ENCODE measurements around the gene OSER1. TPM values are rescaled to one million over a fixed set of nuclear protein-coding genes. Genes with fewer than 3 reads are reported as not detected.
A peak's percentile ranks its signal among the peaks of the same experiment; 100 is the strongest.
"Not testable (repeated sequence)": the region's sequence is repeated elsewhere in the genome, so short reads cannot be mapped to it uniquely, and the experiment has no call there.

Gene OSER1
- total RNA-seq (2014; rRNA removed; shearing (Covaris generic)): 39.2 and 42.6 TPM in 2 replicates
- polyA plus RNA-seq (2015; cell fraction: cytosol; rRNA removed): 34.8 and 37.4 TPM in 2 replicates
- 50.9 and 51.4 TPM in 2 replicates for polyA plus RNA-seq (2015; cell fraction: nucleus; rRNA removed)

DNA sequence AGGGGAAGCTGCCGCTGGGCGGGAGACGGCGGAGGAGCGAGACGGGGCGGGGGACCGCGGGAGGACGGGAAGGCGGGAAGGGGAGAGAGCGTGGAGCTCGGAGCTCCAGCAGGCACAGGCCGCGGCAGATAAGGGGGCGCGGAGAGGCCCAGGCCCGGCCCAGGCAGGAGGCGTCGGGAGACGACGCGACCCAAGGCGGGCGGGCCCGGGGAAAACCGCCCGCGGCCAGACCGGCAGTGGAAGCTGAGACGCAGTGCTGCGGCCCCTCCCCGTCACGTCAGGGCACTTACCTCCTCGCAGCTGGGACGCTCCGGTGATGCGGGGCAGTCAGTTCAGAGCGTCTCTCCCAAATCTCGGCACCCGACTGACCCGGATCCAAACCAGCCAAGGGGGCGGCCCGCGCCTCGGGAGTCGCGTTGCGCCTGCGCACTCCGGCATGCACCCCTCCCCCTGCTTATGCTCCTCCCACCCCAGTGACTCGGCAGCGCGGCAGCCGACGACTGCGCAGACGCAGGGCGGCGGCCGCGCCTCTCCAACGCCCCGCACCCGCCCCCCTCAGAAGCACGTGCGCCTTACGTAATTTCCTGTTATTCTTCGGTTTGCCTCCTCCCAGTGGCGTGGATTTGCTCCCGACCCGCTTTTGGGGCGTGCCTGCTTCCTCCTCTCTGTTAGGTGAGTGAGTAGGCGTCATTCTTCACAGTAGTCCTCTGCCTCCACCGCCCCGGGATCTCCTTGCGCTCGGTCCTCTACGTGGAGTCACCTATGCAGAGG, at the start of gene OSER1:
Gene OSER1 (minus strand): TSS at position 366 of the 771 bp plus-strand sequence. CDS start 3,814 bp downstream, outside the sequence.
- DNase-seq (ENCODE audit: low read depth): peak; percentile 97

GRCh38 chr20:44258226-44258890, 47.8 kb upstream of the OSER1 start:
- DNase-seq (ENCODE audit: low read depth): no peak

DNA sequence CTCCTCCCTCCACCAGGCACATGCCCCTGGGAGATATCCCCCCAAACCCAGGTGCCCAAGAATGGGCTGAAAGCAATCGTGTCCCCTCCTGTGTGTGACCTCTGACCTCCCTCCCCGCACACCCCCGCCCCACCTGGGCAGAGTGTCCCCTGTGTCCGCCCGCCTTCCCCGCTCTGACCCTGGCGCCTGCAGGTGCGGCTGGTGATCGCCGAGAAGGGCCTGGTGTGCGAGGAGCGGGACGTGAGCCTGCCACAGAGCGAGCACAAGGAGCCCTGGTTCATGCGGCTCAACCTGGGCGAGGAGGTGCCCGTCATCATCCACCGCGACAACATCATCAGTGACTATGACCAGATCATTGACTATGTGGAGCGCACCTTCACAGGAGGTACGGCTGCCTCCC, 46.4 kb upstream of the OSER1 start:
- DNase-seq (ENCODE audit: low read depth): no peak

DNA sequence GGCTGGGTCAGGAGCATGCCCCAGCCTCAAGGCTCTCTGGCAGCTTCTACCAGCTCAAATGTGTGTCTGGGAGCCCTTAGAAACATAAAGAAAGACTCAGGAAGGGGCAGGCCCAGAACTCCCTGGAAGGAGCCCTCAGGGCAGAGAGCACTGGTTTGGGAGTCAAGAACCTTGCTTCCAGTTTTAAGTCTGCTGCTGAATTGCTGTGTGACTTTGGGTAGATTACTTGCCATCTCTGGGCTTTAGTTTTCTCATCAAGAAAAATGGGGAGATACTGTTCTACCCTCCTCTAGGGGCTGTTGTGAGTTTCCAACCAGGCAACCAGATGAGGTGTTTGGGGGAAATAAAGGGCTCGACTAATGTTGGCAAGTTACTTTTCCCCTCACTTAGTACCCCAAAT, 45.4 kb upstream of the OSER1 start:
- no peak for DNase-seq (ENCODE audit: low read depth)

GRCh38 chr20:44254073-44254472, 43.5 kb upstream of the OSER1 start:
- DNase-seq (ENCODE audit: low read depth): no peak

DNA sequence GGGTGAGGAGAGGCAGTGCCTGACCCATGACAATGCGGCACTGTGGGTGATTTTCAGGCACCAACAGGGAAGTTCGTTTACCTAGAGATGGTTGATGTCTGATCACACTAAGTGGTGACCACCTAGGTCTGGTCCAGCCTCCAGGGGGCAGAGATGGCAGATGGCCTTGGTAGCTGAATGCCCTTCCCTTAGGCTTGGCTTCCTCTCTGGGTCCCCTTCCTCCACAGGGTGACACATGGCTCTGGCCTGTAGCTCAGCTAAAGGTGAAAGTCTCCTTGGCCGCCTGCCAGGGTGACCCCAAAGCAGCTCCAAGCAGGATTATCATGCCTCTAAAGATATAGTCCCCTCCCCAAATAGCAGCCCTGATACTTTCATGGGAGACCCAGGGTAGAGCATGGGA, 43.0 kb upstream of the OSER1 start:
- DNase-seq (ENCODE audit: low read depth): no peak

DNA sequence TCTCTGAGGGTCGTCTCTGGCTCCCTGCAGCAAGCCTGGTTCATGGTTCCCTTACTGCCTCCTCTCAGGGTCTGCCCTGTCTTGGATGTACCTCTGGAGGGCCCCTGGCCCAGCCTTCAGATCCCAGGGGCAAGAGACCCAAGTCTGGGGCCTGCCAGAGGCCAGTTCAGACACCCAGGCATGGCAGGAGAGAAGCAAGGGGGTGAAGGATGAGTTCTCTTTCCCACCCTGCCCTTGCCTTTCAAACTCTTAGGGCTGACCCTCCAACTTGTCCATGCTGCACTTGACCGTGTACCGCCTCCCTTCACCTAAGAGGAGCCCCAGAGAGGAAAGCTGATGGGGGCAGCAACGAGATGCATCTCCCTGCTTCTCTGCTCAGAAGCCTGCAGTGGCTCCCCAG, 40.7 kb upstream of the OSER1 start:
- no peak for DNase-seq (ENCODE audit: low read depth)

- DNase-seq (ENCODE audit: low read depth): no peak
Measured at GRCh38 chr20:44248410-44248759, 37.8 kb upstream of the OSER1 start.

DNA sequence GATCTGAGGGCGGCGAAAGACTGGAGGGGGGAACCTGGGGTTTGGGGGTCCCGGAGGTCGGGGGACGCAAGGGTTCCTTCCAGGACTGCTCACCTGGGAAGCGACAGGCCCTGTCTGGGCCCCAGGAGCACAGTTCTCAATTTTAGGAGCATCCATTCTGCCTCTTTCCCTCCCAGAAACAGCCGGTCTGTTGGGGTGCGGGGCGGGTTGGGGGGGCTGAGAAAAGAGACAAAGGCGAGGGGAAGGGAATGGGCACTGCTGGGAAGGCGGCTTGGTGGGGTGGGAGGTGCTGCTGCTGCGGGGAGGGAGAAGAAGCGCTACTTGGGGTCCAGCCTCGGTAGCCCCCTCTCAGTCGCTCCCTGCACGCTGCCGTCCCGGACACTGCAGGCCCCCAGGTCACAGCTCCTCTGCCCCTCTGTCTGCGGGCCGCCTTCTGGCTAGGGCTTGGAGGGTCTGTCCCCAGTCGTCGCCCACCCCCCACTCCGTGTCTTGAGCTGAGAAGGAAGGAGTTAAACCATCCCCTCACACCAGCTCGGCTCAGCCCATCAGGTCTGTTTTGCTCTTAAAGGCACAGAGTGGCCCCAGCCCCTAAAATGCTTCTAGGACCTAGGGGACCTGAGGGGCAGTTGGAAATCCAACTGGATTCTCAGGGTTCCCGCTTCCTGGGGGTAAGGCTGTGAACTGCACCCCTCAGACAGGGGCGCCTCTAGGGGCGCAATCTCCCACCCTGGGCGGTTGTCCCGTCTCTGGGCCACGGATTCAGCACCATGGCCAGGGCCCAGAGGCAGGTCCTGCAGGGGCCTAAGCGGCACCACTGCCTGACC, 37.2 kb upstream of the OSER1 start:
- peak; percentile 15 for DNase-seq (ENCODE audit: low read depth)

- no peak for DNase-seq (ENCODE audit: low read depth)
Measured at GRCh38 chr20:44247131-44247571, 36.6 kb upstream of the OSER1 start, which contains the start of gene GDAP1L1. Gene GDAP1L1, plus strand, starts transcription at chr20:44247308. Its CDS starts 27 bp downstream, at chr20:44247335.

DNA sequence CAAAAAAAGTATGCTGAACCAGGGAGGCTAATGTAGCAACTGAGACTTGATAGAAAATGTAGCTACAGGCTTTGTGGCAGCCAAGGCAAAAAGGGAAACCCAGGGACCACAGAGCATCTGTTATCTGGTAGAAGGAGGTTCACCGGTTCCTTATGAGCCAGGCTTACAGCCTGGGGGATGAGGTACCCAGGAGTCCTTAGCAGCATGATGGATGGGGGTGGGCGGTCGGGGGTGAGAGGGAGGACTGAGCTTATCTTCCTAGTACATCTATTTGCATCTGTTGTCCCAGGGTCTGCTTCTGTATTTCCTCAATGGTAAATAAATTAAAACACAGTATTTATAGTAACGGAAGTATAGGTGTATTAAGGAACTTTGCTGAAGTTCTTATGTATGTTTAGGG, 35.4 kb upstream of the OSER1 start:
- no peak for DNase-seq (ENCODE audit: low read depth)

GRCh38 chr20:44241796-44242195, 31.2 kb upstream of the OSER1 start:
- DNase-seq (ENCODE audit: low read depth): no peak

DNA sequence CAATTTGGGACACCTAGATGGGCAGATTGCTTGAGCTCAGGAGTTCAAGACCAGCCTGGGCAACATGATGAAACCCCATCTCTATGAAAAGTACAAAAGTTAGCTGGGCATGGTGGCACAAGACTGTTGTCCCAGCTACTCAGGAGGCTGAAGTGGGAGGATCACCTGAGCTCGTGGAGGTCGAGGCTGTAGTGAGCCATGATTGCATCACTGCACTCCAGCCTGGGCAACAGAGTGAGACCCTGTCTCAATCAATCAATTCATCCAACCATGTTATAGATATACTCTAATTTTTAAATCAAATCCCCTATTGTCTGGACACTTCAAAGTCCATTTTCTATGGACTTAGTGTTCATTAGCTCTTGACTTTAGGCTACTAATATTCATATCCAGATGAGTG, 26.3 kb upstream of the OSER1 start:
- DNase-seq (ENCODE audit: low read depth): not testable (repeated sequence)

DNA sequence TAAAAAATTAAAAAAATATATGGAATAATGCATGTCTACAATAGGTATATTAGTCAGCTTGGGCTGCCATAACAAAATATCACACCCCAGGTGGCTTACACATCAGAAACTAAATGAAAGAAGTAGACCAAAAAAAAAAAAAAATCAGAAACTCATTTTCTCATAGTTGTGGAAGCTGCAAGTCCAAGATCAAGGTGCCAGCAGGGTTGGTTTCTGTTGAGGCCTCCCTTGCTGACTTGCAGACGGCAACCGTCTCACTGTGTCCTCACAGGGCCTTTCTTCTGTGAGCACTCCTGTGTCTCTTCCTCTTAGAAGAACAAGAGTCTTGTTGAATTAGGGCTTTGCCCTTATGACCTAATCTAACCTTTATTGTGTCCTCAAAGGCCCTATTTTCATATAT, 25.1 kb upstream of the OSER1 start:
- DNase-seq (ENCODE audit: low read depth): no peak

DNA sequence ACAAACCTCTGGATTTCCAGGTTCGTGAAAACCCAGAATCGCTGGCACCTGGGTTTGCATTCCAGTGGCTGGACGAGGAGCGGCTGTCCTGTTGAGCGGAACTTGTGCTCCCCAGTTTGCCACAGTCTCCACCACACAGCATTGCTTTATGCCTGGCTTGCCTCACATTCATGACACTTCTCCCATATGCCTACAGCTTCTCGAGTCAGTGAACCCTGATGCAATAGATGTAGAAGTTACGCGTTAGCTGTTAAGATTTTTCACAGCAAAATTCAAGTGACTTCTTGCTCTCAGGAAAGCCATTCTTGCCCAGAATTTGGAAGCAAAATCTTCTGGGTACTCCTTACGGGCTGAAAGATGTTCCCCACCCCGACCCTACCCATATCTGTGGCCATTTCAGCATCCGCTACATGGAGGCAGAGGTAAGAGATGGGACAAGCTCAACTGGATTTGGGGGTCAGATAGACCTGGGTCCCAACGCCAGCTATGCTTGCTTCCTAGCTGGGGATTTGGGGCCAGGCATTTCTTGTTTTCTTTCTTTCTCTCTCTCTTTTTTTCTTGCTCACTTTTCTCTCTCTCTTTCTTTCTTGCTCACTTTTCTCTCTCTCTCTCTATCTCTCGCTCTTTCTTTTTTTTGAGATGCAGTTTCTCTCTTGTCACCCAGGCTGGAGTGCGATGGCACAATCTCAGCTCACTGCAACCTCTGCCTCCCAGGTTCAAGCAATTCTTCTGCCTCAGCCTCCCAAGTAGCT, 24.2 kb upstream of the OSER1 start:
- no peak for DNase-seq (ENCODE audit: low read depth)

- DNase-seq (ENCODE audit: low read depth): no peak
Measured at GRCh38 chr20:44233436-44234016, 23.0 kb upstream of the OSER1 start.

- DNase-seq (ENCODE audit: low read depth): not testable (repeated sequence)
Measured at GRCh38 chr20:44232469-44232856, 21.9 kb upstream of the OSER1 start.

DNA sequence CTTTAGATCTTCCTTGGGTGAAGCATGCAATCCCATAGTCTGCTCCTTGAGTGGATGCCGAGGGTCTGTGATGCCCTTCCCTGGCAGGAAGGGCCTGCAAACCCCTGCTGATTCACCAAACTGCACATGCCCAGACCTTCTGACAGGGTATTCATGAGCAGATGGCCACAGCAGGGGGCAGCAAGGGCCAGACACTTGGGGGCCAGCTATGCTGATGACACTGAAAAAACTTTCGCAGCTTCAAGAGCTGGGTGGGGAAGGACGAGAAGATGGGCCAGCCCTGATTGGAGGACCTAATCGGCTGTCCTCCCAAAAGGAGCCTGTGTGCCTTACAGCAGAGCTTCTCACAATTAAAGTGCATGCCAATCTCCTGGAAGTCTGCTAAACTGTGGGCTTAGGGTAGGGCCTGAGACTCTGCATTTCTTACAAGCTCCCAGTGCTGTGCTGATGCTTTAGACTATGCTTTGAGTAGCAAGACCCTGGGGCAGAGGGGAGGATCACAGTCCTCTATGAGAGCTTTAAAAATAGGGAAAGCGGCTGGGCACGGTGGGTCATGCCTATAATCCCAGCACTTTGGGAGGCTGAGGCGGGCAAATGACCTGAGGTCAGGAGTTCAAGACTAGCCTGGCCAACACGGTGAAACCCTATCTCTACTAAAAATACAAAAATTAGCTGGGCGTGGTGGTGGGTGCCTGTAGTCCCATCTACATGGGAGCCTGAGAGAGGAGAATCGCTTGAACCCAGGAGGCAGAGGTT, 21.3 kb upstream of the OSER1 start:
- DNase-seq (ENCODE audit: low read depth): no peak

DNA sequence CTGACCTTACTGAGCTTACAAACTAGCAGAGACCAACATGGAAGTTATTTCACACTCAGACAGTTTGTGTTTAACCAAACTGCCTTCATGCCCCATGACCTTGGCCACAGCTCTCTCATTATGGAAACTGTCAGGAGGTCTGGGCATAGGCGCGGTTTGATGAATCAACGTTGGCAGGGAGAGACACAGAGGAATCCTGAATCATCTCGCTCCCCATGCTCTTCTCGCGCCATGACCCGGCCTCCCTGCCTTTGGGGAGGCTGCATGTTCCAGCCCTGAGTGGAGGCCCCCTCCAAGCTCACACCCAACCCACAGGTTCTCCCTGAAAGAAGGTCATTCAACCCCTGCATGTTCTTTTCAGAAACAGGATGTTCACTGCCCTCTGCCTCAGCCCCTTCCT, 20.6 kb upstream of the OSER1 start:
- peak; percentile 44 for DNase-seq (ENCODE audit: low read depth)

Measured in HT1080 (cell line).